ENCODE results near the gene CP.

The CP gene

DNA sequence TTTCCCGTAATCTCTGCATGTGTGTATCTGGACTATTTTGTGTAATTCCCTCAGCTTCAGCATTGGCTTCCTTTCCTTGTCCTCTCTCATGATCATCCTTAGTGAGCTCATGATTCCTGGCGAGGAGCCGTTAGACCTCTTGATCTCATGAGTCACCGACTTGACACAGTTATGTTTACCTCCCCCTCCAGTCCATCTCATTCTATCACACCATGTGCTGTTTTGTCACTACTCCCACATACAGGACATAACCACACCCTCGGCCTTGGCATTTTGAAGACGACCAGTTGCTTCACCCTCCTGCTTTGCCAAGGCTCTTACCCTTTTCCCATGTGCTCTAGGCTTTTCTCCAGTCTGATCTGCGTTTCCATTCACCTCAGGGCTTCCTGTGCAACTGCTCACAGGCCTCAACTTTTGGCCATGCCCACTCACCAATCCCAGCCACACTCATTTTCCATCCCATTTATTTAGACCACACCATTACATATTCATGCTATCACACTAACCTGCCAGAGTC lies 41.5 kb downstream of the CP start:
- peak; percentile 41 for DNase-seq

DNA sequence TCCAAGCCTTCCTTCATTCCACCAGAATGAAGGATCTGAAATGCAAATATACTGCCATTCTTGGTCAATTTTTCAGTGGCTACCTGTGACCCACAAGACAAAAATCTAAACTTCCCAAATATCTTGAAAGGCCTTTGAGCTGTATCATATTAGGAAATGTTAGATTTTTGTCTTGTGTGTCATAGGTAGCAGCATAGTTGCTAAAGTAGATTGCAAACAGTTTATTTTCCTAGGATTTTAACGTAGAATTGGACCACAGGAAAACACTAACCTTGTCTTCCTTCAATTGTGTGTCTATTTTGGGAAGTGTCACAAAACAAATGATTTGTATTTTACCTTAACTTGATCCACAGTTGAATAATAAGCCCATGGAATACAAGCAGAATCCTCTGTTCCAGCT lies 42.4 kb downstream of the CP start:
- no peak for DNase-seq

DNA sequence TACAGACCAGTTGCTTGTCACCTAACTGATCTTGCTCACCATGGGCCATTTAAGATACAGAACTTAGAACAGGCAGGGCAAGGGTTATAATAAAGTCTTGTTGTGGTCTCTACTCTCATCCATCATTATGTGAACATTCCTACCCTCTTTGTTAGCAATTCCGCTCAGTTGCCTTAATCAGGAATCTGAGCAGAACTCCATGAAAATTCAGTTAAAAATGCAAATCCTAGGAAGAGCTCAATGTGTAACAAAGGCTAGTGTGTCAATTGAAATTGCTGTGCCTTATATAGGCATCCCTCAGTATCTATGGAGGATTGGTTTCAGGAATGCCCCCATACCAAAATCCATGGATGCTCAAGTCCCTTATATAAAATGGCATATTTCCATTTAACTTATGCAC lies 44.5 kb downstream of the CP start:
- DNase-seq: no peak

DNA sequence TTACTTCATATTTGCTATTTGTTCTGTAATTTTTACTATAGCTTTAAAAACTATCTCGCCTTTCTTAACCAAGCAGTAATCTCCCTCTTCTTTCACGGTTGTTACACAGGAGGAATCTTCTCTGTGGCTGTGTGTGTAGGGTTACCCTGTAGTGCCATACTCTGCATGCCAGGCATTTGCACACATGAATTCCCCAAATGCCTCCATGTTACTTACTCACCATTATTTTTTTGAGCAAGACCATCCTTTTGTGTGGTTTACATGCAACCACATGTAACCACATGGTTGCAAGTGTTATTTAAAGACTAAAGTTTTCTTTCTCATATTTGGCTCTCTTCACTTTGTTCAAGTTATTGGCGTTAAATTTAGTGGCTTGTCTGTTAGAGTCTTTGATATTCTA lies 46.7 kb downstream of the CP start:
- DNase-seq: no peak

DNA sequence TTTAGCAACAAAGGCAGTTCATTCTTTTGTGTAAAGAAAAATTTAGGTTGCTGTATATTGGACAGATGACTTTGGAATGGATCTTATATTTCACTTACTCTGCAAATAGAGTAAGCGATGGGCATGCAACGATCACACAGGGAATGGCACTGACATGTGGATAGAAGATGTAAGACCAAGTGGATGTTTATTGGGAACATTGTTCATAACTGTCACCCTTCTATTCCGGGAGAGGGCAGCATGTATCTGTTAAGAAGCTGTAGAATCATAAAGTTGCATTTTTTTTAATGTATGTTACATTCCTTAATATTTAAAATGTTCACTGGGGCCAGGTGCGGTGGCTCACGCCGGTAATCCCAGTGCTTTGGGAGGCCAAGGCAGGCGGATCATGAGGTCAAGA lies 51.0 kb downstream of the CP start:
- DNase-seq: no peak

DNA sequence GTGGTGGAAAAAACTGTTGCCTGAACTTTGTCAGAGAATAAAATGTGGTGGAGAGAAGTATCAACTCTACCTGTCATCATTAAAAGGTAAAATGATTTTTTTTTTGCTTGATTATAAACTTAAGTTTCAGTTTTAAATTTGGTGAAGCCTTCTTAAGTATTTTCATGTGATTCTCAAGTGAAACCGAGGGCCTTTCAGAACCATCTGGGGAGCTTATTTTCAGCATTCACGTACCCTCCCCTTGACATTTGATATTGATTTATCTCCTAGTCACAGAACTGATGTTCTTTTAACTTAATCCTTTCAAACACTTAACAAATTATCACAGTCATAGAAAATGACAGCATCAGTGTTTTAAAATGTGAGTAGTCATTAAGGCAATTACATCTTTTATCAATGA lies 53.7 kb downstream of the CP start:
- no peak for DNase-seq

DNA sequence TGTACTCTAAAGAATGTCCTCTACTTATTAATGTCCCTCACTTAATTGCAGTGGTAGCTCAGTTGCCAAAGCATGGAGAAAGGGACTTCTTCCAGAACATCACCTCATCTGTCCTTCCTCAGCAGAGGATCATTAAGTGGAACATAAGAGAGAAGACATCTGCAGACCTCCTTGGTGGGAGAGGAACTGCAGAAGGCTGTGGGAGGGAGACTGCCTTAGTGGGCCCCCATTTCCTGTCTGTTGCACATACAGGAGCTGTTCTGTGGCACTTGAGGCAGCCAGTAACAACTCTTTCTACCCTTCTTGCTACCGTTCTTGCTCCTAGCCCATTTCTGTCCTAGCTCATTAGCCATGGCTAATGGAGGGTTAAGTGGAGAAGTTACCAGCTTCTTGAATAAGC lies 58.6 kb downstream of the CP start:
- no peak for DNase-seq

DNA sequence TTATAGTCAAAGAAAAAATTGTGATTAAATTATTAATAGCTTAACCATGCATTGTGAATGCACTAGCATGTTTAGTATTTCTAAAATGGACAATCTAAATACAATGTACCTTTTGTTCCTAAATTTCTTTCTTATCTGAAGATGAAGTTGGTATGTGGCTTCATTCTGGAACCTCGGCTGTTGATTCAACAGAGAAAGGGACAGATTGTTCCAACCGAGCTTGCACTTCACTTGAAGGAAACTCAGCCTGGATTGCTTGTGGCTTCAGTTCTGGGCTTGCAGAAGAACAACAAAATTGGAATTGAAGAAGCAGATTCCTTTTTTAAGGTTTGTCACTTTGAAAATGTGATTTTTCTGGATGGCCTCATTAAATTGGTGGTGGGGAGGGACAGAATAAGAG lies 59.6 kb downstream of the CP start:
- no peak for DNase-seq

DNA sequence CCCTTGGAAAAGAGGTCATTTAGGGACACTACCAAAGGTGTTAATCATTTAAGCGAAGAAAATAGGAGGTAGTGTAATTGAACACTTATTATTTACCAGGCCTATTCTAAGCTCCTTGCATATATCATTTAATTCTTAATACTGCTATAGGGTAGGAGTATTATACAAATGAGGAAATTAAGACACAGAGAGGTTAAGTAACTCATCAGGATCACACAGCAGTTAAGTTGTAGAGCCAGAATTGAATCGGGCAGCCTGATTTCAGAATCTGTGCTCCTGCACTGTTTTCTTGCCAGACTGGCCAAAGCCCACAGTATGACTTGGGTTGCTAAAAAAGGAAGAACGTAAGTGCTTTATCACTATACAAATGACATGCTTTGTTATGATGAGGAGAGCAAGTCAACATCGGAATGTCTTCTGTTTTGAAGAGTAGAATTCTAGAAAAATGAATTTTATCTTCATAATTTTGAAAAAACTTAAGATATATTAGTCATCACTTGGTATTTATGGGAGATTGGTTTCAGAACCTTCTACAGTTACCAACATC lies 60.8 kb downstream of the CP start:
- no peak for DNase-seq

DNA sequence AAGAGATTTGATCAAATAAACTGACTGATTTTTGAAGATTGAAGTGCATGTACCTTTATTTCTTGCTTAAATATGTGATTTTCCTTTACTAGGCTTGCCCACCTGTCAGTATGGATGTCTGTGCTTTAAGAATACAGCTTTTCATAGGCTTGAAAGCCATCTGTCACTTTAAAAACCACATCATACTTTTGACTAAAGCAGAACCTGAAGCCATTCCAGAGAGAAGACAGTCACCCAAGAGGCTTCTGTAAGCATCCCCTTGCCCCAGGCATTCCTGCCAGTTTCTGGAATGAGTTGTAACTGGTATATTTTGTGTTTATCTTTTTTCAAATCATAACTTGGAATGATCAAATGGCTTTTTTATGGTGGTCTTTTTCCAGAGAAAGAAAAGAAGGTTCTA lies 68.2 kb downstream of the CP start:
- no peak for DNase-seq

DNA sequence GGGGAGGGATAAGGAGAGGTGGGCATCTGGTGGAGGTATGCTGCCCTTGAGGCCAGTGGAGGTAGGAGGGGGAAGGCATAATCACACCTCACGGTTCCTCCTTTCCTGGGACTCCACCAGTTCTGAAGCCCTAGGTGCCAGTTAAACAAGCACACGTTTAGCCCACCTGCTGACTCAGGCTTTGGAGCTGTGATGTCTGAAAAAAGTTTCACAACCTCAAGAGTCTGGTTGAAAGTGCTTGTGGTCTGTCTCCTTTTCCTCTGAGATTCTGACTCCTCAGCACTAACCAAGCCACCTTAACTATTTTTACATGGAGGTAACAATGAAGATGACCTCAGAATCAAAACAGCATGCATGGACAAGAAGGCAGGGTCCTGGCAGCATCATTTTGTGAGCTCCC lies 69.2 kb downstream of the CP start:
- DNase-seq: no peak

DNA sequence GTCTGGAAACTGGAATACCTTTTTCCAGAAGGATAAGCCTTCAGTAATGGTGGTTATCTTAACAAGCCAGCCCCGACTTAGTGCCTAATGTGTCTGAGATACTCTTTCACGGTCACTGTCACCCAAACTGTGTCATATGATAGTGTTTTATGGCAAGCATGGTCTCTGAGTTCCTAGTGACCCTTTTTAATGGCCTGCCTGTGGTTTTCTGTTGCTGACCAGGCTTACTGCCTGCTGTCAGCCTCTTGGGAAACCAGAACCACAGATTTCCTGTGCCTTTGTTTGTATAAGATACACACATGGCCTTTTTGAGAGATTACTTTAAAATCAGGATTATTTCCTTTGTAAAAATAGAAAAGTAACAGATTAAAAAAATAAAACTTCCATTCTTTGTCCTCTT lies 69.8 kb downstream of the CP start:
- DNase-seq: no peak

DNA sequence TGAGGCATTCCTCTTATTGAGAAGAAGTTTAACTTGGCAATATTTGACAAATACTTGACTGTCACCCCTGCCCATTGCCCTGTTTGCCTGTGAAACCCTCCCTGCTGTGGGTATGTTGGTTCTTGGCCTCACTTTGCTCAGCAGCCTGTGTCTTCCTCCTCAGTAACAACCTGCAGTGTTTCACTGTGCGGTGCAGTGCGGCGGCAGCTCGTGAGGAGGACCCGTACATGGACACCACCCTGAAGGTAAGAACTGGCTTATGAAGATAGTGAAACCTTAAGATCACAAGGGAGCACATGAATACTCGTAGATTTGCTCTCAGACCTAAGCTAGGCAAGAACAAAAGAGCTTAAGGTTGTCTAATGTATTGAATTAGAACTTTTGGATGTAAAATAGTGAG lies 71.2 kb downstream of the CP start:
- no peak for DNase-seq

DNA sequence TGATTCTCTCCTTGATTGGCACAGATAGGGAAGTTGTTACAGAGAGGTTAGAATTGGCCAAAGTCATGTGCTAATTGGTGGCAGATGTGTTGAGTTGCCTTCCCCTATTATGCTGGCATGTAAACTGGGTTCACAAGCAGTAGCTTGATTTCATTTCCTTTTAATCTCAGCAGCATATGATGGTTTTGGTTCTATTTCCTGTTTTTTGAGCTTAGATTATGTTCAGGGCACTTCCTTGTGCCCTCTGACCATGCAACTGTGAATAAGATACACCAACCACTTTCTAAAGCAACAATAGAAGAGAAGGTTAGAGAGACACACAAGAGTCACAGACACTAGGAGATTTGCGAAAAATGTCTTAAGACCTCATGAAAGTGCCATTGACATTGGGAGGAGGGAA lies 75.7 kb downstream of the CP start:
- DNase-seq: no peak

DNA sequence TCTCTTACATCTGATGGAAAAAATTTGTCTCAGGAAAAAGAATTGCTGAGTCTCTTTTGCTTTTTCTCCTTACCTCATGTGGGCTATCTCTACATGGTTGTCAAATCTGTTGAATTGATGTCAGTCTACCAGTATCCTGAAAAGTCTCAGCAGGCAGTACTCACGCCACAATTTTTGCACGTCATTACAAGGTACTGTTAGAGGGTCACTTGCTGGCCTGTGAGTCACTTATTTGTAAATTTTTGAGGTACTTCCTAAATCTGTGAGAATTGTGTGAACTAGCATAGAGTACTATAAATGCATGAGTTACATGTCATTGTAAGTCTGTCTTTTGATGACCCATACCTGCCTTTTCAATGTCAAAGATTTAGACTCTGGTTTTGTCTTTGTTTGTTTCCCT lies 76.3 kb downstream of the CP start:
- no peak for DNase-seq

DNA sequence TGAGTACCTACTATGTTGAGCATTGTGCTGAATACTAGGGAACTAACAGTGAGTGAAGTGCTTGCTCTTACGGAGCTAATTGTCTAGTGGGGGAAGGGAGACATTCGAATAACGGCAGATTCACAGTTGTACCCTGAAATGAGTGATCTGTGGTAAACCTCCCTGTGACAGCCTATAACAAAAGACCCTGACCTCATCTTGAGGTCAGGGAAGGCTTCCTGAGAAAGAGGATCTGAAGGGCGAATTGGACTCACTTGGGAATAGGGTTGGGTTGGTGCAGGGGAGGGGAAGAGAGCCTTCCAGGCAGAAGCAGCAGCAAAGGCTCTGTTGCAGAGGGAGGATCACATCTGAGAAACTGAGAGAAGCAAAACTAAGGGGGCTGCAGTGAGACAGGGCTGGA lies 78.9 kb downstream of the CP start:
- DNase-seq: no peak

DNA sequence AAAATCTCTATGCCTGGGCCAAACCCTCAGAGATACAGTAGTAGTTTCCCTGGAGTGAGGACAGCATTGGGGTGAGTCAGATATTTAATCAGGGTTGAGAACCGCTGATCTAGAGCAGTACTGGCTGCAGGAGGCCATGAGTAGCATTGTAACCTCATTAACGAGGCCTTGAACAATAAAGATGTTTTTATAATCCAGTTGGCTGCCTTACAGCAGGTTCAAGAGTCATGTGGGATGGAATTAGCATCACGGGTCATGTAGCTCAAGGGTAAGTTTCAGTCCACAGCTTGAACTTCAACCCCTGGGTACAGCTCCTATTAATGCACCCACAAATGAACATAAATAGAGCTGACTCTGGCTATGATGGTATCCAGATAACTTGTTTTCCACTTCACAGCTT lies 87.1 kb downstream of the CP start:
- DNase-seq: peak; percentile 25

DNA sequence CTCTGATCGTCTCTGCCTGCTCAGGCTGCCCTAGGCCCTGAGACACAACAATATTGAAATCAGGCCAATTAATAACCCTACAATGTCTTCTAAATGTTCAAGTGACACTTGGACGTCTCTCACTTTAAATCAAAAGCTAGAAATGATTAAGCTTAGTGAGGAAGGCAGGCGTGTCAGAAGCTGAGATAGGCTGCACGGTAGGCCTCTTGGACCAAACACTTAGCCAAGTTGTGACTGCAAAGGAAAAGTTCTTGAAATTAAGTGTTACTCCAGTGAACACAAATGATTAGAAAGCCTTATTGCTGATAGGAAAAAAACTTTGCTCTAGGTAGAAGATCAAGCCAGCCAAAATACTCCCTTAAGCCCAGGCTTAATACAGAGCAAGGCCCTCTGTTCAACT lies 90.0 kb downstream of the CP start:
- no peak for DNase-seq

DNA sequence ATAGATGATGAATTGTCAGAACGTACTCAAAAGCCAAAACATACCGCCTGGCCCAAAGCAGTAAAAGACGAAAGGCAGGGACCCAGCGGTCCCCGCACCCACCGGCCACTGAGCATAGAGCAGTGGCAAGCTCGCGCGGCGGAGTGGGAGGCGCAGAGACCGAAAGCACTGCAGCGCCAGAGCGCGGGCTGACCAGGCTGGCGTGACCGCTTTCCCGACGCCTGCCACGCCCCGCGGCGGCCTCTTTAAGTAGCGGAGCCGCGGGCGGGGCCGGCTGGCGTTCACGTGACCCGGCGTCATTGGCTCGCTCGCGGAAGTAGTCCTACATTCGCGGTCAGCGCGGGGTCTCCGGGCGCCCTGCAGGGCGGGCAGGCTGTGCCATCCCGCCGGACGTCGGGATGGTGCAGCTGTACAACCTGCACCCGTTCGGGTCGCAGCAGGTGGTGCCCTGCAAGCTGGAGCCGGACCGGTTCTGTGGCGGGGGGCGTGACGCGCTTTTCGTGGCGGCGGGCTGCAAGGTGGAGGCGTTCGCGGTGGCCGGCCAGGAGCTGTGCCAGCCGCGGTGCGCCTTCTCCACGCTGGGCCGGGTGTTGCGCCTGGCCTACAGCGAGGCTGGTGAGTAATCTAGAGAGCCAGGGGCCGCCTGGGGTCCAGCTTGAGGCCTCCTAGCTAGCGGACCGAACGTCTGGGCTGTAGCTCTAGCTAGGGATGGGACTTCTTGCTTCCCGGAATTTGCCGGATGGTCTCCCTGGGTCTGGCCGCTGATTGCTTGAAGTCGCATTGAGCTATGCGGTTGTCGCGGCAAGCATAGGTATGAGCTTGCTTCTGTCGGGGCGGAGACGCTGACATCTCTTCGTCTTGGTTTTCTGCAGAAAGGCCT lies 92.1 kb downstream of the CP start, which contains the start of gene HPS3:
TSS of gene HPS3 (plus strand) at position 313 of the 880 bp plus-strand sequence. CDS start at position 399, 86 bp downstream.
- peak; percentile 87 for DNase-seq

DNA sequence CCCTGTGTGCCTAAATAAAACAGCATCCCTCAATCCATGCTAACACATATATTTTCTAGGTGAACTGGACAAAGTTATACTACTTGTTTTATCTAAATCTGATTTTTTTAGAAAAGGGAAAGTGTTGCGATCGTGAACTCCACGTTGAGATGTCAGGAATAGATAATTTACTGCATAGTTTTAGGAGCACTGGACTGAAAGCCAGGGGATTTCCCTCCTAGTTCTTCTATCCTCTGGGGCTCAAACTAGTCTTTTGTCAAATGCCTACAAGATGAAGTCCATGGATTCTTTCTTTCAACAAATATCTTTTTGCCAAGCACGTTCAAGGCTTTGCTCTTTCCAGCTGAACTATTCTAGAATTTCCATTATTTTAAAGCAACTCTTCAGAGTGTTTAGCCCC lies 92.8 kb downstream of the CP start:
- DNase-seq: no peak

DNA sequence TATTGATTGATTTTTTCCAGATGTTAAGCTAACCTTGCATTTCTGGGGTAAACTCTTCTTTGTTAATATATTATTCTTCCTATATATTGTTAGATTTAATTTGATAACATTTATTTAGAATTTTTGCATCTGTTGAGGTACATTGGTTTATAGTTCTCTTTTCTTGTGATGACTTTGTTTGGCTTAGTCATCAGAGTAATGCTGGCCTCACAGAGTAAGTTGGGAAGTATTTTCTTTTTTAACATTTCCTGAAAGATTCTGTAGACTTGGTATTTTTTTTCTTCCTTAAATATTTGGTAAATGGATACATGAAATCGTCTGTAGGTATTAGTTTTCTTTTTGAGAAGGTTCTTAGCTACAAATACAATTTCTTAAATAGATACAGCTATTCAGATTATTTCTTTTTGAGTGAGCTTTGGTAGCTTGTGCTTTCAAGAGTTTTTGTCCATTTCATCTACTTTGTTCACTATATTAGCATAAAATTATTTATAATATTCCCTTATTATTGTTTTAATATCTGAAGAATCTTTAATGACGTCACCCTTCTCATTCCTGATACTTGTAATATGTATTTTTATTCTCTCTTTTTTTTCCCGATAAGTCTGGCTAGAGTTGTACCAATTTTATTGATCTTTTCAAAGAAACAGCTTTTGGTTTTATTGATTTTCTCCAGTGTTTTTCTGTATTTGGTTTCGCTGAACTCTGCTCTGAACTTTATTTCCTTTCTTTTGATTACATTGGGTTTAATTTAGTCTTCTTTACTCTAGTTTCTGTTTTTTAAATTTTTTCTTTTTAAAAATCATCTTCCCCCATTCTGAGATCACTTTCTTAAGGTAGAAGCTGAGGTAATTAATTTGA lies 98.7 kb downstream of the CP start:
- DNase-seq: no peak

Measured in NCI-H2029 (cell line).